Measurements from ENCODE around the gene DEAF1.
"Not testable (repeated sequence)": the region's sequence is repeated elsewhere in the genome, so short reads cannot be mapped to it uniquely, and the experiment has no call there.

The DEAF1 gene

DNA sequence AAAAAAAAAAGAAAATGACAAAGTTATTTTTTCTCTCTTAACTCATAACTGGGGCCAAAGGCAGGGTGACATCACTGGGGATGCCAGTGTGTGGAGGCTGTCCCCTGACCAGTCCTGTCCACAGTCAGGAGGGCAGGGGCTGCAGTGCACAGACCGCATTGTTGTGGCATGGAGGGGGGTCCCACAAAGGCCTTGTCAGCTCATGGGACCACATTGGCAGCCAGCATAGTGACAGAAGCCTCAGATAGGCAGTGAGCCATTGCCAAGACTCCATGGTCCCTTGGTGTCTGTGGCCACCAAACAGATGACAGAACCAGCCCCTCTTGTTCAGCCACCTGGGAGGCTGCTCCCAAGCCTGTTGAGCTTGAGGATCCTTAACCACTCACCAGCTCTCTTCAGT, 4.7 kb upstream of the DEAF1 start:
- DNase-seq, result no peak

GRCh38 chr11:699116-699508, 4.1 kb upstream of the DEAF1 start:
- DNase-seq, result no peak

DNA sequence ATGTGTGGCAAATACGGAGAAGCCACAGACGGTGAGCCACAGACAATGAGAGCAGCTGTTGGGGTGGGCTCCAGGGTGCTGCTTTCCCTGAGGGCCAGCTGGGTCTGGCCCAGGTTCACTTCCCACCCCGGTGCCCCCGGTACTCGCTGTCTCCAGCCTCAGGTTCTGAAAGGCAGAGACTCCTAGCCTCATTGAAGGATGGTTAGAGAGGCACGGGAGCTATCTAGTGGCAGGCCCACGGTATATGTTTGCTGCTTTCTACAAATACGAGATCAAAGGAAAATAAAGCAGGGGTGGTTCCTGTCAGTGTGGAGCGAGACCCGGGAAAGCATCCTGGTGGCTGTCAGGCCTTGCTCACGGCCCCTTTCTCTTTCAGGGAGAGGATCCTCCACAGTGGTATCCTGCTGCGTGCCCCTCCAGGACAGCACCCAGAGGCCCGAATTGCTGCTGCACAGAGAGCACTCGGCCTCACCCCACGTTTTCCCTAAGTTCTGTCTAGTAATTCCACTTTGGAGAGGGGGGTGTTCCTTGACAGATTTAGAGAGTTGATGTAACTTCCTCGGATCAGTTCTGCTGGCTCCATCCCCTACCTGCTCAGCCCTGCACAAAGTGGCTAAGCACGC, 3.6 kb upstream of the DEAF1 start:
- DNase-seq, result no peak

DNA sequence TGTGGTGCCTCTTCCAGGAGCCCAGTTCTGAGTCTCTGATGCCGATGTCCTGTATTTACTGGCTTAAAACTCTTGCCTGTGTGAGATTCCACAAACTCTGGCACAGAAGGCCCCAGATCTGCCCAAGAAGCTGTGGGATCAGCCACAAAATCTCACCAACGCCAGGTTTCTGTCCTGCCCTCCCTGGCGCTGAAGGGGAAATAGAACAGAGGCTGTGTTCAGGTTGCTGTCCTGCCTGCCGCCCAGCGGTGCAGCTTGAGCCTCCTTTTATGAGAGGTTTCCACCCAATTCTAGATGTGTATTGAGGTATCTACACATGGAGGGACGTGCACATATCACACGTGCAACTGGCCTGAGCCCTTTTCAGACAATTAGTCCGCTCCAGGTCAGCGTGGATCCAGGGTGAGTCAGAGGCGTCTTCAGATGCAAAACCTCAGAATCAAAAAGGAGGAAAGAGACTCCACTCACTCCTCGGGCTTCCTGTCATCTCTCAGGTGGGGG, 2.8 kb upstream of the DEAF1 start:
- DNase-seq, result no peak

DNA sequence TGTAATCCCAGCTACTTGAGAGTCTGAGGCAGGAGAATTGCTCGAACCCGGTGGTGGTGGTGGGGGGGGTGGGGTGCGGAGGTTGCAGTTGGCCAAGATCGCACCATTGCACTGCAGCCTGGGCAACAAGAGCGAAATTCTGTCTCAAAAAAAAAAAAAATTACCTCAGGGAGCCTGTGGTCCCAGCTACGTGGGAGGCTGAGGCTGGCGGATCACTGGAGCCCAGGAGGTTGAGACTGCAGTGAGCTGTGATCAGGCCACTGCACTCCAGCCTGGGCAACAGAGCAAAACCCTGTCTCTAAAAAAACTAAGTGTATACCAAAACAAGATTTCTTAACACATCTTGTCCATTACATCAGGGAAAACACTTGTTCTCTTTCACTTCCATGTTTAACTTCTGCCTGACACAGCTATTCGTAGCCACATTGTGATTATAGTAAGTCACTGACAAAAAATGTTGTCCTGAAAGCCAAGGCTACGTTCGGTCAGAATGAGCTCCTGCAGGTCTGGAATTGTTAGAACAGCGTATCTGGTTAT, 2.0 kb upstream of the DEAF1 start:
- DNase-seq, result no peak

DNA sequence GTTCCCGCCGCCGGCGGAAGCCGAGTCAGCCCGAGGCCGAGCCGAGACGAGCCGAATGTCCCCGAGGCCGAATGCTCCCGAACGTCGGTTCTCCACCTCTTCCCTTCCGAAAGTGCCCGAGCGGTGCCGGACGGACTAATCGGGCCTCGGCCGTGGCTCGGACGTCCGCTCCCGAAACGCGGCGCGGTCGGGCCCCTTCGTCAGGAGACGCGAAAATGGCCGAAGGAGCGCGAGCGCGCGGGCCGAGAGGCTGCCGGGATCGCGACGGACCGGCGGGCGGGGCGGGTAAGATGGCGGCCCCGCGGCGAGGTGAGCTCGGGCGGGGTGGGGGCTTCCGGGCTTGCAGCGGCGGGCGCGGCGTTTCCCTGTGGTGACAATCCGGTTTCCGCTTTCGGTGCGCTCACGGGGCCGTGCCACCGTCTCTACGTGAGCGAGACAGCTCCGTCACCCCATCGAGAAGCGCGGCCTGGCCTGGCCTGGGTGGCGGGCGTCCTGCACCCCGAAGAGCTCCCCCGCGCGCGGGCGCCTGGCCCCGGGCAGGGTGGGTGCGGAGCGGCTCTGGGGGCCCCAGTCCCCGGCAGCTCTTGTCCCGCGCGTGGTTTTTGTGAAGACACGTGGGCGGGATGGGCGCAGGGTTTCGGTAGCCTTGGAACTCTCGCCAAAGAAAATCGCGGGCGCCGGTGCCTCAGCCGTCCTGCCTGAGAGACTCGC, 671 bp upstream of the DEAF1 start, which contains the start of gene TMEM80:
TSS of gene TMEM80 (plus strand) at position 279 of the 711 bp plus-strand sequence. CDS start at position 291, 12 bp downstream.
- DNase-seq, result peak; percentile 97

GRCh38 chr11:695288-695537, 191 bp upstream of the DEAF1 start:
- no peak for DNase-seq

DNA sequence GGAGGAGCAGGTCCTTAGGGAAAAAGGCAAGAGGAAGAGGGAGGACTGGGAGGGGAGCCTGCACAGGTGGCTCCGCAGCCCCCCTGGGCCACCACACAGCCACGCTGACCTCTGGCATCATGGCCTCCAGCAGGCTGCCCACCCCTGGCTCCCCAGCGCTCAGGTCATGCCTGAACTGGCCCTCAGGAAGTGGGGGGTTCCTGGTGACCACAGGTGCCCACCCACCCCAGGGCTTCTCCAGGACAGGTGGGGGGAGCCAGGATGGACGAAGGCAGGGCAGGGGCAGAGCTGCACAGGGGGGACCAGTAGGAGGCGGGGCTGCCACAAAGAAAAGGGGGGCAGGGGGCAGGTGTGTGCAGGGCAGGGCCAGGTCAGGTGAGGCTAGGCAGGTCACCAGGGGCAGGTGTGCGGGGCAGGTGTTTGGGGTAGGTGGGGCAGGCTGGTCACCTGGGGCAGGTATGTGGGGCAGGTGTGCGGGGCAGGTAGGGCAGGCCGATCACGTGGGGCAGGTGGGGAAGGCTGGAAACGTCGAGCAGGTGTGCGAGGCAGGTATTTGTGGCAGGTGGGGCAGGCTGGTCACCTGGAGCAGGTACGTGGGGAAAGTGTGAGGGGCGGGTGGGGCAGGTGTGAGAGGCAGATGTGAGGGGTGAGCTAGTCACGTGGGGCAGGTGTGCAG, 997 bp downstream of the DEAF1 start:
- peak; percentile 24 for DNase-seq

DNA sequence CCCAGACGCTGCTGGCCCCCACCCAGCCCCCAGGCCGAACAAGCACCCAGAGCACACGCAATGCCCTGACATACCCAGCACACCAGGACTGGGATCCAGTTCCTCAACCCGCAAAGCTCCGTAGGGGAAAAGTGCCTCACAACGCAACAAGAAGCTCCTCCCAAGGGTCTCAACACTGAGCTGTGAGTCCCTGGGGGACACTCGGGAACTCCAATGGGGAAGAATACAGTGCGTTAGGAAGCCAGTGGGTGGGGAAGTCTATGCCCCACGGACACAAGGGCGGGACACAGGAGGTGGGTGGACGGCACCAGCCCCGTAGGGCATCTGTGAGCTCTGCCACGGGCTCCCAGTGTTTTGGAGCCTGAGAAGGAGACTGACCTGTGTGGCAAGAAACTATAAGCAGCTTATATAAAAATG, 1.6 kb downstream of the DEAF1 start:
- peak; percentile 63 for DNase-seq

- no peak for DNase-seq
Measured at GRCh38 chr11:692824-693414, 2.1 kb downstream of the DEAF1 start.

DNA sequence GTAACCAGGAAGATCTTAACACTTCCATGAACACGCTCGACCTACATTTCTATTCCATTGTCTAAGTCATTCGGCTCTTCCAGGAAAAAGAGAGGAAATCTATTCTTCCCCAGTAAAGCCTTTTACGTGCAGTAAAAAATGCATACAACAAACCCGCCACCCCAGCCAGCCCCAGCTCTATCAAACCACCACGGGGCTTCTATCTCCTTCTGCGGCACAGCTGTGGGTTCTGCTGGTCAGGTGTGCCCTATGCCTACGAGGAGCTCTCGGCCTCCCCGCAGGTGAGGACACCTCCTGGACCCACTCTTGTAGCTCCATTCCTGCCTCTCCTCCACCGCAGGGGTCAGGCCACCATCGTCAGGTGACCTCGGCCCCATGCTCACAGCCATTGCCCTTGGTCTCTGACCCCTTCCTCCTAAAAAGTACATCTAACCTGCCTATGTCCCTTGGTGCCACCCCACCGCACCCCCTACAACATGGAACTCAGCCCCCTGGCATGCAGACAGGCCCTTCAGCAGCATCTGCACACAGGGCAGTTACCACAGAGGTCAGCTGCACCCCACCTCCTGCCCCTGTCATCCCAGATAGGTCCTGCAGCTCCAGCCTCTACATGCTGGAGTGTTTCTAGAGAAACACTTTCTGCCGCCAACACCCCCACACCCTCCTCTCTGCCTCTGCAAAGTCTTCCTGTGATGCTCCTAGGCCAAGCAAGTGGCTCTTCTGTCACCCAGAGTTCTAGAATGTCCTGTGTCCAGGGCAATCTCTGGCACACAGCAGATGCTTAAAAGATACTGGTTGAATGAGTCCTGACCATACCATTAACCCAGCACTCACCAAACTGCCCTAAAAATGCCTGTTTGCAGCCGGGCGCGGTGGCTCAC, 3.1 kb downstream of the DEAF1 start:
- DNase-seq, result no peak

- DNase-seq, result no peak
Measured at GRCh38 chr11:690738-691633, 4.0 kb downstream of the DEAF1 start.

DNA sequence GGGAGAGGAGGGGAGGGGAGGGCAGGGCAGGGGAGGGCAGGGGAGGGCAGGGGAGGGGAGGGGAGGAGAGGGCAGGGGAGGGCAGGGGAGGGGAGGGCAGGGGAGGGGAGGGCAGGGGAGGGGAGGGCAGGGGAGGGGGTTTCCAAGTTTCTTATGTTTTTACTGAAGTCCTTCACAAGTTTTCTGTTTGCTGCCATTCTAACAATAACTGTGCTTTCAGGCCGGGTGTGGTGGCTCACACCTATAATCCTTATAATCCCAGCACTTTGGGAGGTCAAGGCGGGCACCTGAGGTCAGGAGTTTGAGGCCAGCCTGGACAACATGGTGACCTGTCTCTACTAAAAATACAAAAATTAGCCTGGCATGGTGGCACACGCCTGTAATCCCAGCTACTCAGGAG, 4.8 kb downstream of the DEAF1 start:
- DNase-seq, result not testable (repeated sequence)

GRCh38 chr11:689625-690024, 5.4 kb downstream of the DEAF1 start:
- DNase-seq, result no peak

DNA sequence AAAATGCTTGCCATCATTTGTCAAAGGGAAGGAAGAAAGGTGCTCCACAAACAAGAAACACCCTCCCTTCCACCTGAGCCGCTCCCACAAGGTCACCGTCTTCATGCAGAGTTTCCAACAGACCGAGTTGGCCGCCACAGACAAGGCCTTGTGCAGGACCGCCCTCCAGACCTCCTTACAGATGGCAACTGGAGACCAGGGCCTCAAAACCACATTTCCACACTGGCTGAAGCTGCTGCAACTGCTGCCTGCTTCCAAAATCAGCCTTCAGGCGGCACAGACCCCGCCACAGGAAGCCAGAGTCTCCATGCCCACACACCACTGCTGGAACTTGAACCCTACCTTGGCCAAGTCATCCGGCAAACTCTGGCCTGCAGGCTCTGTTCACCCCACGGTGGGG, 6.3 kb downstream of the DEAF1 start:
- DNase-seq, result no peak

- no peak for DNase-seq
Measured at GRCh38 chr11:687751-688150, 7.3 kb downstream of the DEAF1 start.

DNA sequence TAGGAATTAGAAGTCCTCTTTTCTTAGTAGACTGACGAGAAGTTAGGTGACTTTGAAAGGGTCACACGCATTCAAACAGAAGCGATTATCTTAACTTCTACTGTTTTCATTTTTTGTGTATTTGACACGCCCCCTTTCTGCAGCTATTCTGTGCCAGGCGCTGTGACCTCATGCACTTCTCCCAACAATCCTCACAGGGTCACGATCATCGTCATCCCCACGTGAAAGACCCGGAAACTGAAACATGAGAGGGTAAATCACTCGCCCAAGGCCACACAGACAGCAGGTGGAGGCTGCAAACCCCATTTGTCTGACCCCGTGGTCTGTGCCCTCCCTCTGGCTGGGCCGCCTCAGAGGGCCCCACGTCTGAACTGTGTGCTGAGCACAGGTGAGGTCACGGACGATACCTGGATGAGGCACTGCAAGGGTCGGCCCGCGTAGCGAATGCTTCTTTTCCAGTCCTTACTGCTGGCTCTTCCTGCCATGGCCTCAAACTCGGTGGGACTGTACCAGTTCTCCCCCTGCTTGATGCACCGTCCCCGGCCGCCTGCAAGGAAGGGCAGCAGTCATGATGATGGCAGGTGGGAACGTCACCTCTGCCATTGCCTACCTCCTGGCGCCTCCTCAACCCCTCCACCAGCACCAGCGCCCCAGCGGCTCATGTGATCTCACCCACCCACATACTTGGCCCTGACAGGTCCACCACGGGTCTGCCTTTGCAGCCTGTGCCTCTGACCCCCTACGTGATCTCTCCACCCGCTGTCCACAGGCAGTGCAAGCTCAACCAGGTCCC, 8.4 kb downstream of the DEAF1 start:
- no peak for DNase-seq

GRCh38 chr11:680970-681369, 14.1 kb downstream of the DEAF1 start:
- DNase-seq, result no peak

- DNase-seq, result no peak
Measured at GRCh38 chr11:680476-680875, 14.5 kb downstream of the DEAF1 start.

Data from NCI-H1436 (cell line).